ENCODE data around the gene SHC2. TPM values are rescaled to one million over a fixed set of nuclear protein-coding genes. Genes with fewer than 3 reads are reported as not detected.

Gene SHC2
- total and polyA plus RNA-seq, 2 of the 13 experiments (the other 11 are each of a cell fraction or from before 2014, with no cell fraction given) = 9.0 to 18.3 TPM

GRCh38 chr19:508204-509150 is 47.6 kb upstream of the SHC2 start:
- TF ChIP-seq ZBTB33 (CRISPR knock-in tag; IDR thresholded peaks at IDR 0.05) (0 out of 2 replicates have a peak, but pooled peaks have one; percentile 8), ZNF670 (CRISPR knock-in tag; IDR thresholded peaks at IDR 0.05; ENCODE audit: borderline replicate concordance) (0 out of 2 replicates have a peak, but pooled peaks have one; percentile 1), GFI1 (CRISPR knock-in tag; IDR thresholded peaks at IDR 0.05; ENCODE audit: borderline replicate concordance) (no peak), ZFP82 (CRISPR knock-in tag; IDR thresholded peaks at IDR 0.05; ENCODE audit: borderline replicate concordance) (peak; percentile 44; the same call in 1 of the 2 replicates), ZMAT3 (CRISPR knock-in tag; conservative IDR thresholded peaks at IDR 0.05) (no peak)
- Histone ChIP-seq H3K9me3 (ENCODE audit: low read length) (no peaks in the 10 kb centered on the region), H3K27me3 (ENCODE audit: control insufficient read depth in 1 of 2, insufficient read depth in 2 of 2, low read length in 2 of 2) (no peaks in the 10 kb centered on the region), H3K4me2 (ENCODE audit: low read depth, low read length) (peak overlapping the region; percentile 82), H3K79me2 (ENCODE audit: insufficient read depth, low read length) (no peaks in the 10 kb centered on the region), H4K20me1 (ENCODE audit: insufficient read depth, low read length) (no peaks in the 10 kb centered on the region; the same call in 1 of the 2 replicates), H3K4me3 (replicated peaks in 1 of 3; ENCODE audit: insufficient read depth in 1 of 3, low read depth in 2 of 3, low read length in 3 of 3) (peak overlapping the region; percentile 93 to 99 (median 97)), H2AFZ (ENCODE audit: low read length) (no peak overlapping the region), H3K9ac (ENCODE audit: insufficient read depth, low read depth, low read length) (peak overlapping the region; percentile 93), H3K27ac (ENCODE audit: extremely low read length, insufficient read depth, low read length) (no peak overlapping the region), H3K4me1 (ENCODE audit: insufficient read depth, low read length) (peaks cover 37% of the 10 kb centered on the region), H3K36me3 (replicated peaks in 1 of 2; ENCODE audit: control insufficient read depth in 1 of 2, insufficient read depth in 2 of 2, low read length in 2 of 2) (no peaks in the 10 kb centered on the region)
- POLR2A ChIA-PET = interaction anchor here (0.8 to 2.8 kb wide), 3 partner anchors 13 to 23 kb away, joined by 3 to 33 read pairs (median 3); partner anchors contain the start of gene CDC34
- CTCF ChIA-PET (ENCODE audit: low intra/inter-chr PET ratio, low total read pairs) = interaction anchor here (0.8 kb wide), 1 partner anchor 13 kb away, joined by 3 read pairs; no protein-coding TSS in a partner anchor
- WGBS (ENCODE audit: low lambda C conversion rate) = 72% methylated on average over 23 of the region's 32 CpGs
- ATAC-seq = no peak
- DNase-seq (ENCODE audit: low spot score) = no peak
- intact Hi-C loops (cut with micrococcal nuclease; ENCODE audit: unreplicated experiment) (no loop called here), in situ Hi-C loops (cut with HindIII; ENCODE audit: extremely low pct_ligation_motif_present, low pct_unique_long_range_greater_than_20kb) (no loop called here)
- no peak for FAIRE-seq
- BruUV-seq (replicated peaks) = TSS peak; percentile 56
